Activated T-cell treated with anti-CD3 and anti-CD28 coated beads, Interleukin-2, amount 50 U/mL, for 72 hours (primary cell): ENCODE data around the gene WASL. TPM values are rescaled to one million over a fixed set of nuclear protein-coding genes. Genes with fewer than 3 reads are reported as not detected.
"Not testable (repeated sequence)": the region's sequence is repeated elsewhere in the genome, so short reads cannot be mapped to it uniquely, and the experiment has no call there.

Experiments used
- ATAC-seq, 2 donors: fragments of 150-1000 bp; cut with Tn5 transposase; replicated peaks in 1 of 2; 2 replicates each; pipeline ENCODE4 v1.10.0; 2021; ENCODE audit warnings: moderate library complexity in 2 of 2, mild to moderate bottlenecking in 1 of 2
- DNase-seq, 2 donors: peaks; one replicate each; pipeline ENCODE4 v3.0.0; 2021 to 2022; ENCODE audit warnings: mixed read lengths in 1 of 2
- H3K27ac Mint-ChIP-seq: one replicate; pipeline ENCODE4 v1.8.0; 2022; ENCODE audit warnings: mild to moderate bottlenecking, moderate library complexity, mixed read lengths
- H3K27me3 Mint-ChIP-seq: one replicate; pipeline ENCODE4 v1.8.0; 2022; ENCODE audit warnings: low read depth, mixed read lengths
- H3K36me3 Mint-ChIP-seq, 2 donors: one replicate each; pipeline ENCODE4 v1.8.0; 2022; ENCODE audit warnings: mixed read lengths in 2 of 2, mild to moderate bottlenecking in 1 of 2; ENCODE audit not compliant: insufficient read depth in 2 of 2
- H3K4me1 Mint-ChIP-seq: one replicate; pipeline ENCODE4 v1.8.0; 2022; ENCODE audit warnings: low read depth, mixed read lengths
- H3K4me3 Mint-ChIP-seq, 2 donors: one replicate each; pipeline ENCODE4 v1.8.0; 2022; ENCODE audit warnings: mild to moderate bottlenecking in 2 of 2, mixed read lengths in 2 of 2, moderate library complexity in 2 of 2
- H3K9me3 Mint-ChIP-seq, 2 donors: one replicate each; pipeline ENCODE4 v1.8.0; 2022; ENCODE audit warnings: mixed read lengths in 2 of 2
- total RNA-seq, 2 donors: library from RNA; stranded (reverse); gene quantifications; one replicate each; pipeline ENCODE4 v1.2.3, GENCODE V29; 2022

The WASL gene
- 1 to 10 TPM; 7.2 to 8.7 TPM for total RNA-seq

GRCh38 chr7:123748734-123749536, at the start of gene WASL:
Gene WASL, minus strand, starts transcription at chr7:123749003. Its CDS starts 269 bp downstream, at chr7:123748734.
- H3K4me1 Mint-ChIP-seq = peaks cover 57% of the 10 kb centered on the region
- H3K27me3 Mint-ChIP-seq = no peaks in the 10 kb centered on the region
- H3K36me3 Mint-ChIP-seq = peaks cover 11 to 14% of the 10 kb centered on the region in 2 donors
- DNase-seq = peak; percentile 90 to 93
- H3K4me3 Mint-ChIP-seq = peak within 1 kb of the TSS; percentile 97 to 99
- ATAC-seq = peak; percentile 83 to 86
- H3K9me3 Mint-ChIP-seq = no peaks in the 10 kb centered on the region
- H3K27ac Mint-ChIP-seq = peak within 1 kb of the TSS; percentile 98

DNA sequence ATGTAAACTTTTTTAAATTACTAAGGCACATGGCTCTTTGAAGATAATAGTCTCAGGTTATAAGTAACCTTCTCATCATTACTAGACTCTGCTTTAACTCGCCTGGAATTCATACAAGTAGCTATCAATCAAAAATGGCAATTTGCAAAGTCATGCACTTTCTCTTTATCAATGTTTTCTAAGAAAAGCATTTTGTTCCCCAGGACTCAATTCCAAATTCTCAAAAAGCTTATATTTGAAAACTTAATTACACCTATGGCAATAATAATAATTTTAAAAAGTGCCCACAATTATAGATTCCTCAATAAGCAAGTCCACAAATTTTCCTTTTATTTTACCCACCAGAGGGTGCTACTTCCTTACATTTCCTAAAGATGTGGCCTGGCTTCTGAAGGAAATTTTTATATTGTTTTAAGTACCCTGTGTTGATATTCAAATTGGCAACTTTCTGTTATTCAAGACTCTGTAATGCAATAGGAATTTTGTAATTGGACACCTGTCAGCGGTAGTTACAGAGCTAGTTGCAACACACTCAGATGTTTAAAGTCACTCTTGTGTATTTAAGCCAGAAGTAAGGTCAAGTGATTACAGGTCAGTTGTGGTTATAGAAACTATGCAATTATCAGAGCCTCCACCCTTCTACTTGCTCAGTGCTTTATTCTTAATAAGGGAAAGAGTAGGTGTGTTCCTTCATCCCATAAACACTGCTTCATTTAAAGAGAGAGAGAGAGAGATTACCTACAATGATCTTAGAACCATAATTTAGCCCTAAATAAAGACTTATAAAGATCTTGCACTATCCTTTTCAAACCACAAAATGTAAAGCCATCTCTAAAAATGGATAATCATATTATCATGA, 49.1 kb upstream of the WASL start:
- Mint-ChIP-seq H3K27ac (no peak overlapping the region), H3K9me3 (no peaks in the 10 kb centered on the region), H3K4me3 (no peak overlapping the region), H3K4me1 (peaks cover 5% of the 10 kb centered on the region), H3K27me3 (no peaks in the 10 kb centered on the region), H3K36me3 (no peaks in the 10 kb centered on the region)
- DNase-seq (no peak), ATAC-seq (peak in 1 of 2 donors; percentile 36)

GRCh38 chr7:123796568-123796967, 47.8 kb upstream of the WASL start:
- H3K27me3 Mint-ChIP-seq = no peaks in the 10 kb centered on the region
- no peaks in the 10 kb centered on the region for H3K9me3 Mint-ChIP-seq
- H3K36me3 Mint-ChIP-seq = no peaks in the 10 kb centered on the region
- no peak overlapping the region for H3K4me3 Mint-ChIP-seq
- ATAC-seq (no peak), DNase-seq (no peak)
- peaks cover 5% of the 10 kb centered on the region for H3K4me1 Mint-ChIP-seq
- H3K27ac Mint-ChIP-seq = no peak overlapping the region

- no peak for ATAC-seq
- no peaks in the 10 kb centered on the region for H3K9me3 Mint-ChIP-seq
- no peaks in the 10 kb centered on the region for H3K27me3 Mint-ChIP-seq
- peaks cover 5% of the 10 kb centered on the region for H3K4me1 Mint-ChIP-seq
- no peaks in the 10 kb centered on the region for H3K36me3 Mint-ChIP-seq
- H3K27ac Mint-ChIP-seq = no peak overlapping the region
- no peak overlapping the region for H3K4me3 Mint-ChIP-seq
- DNase-seq = no peak
Measured at GRCh38 chr7:123795917-123796316, 47.1 kb upstream of the WASL start.

DNA sequence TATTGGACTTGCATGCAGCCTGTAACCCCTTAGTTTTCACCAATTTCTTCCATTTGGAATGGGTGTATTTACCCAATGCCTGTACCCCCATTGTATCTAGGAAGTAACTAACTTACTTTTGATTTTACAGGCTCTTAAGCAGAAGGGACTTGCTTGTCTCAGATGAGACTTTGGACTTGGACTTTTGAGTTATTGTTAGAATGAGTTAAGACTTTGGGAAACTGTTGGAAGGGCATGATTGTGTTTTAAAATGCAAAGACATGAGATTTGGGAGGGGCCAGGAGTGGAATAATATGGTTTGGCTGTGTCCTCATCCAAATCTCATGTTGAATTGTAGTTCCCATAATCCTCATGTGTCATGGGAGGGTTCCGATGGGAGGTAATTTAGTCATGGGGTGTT, 46.3 kb upstream of the WASL start:
- not testable (repeated sequence) for H3K4me3 Mint-ChIP-seq, H3K27me3 Mint-ChIP-seq

DNA sequence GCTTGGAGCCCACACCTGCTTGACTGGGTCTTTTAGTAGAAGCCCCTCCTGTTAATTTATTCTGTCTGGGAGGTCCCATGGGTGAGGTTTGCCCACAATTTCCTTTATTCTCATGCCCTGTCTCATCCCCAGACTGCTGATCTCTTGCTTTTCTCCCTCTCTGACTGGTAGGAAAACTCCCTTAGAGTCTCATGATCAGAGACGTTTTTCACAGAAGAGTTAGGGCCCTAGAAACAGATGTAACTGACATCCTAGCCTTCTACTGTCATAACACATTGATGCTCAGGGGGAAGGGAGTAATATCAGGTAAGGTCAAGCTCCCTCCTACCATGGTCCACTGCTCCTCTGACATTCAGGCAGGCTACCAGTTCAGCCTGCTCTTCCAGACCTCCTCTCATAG, 43.7 kb upstream of the WASL start:
- Mint-ChIP-seq H3K36me3 (no peaks in the 10 kb centered on the region), H3K4me1 (no peaks in the 10 kb centered on the region), H3K27me3 (no peaks in the 10 kb centered on the region), H3K9me3 (no peaks in the 10 kb centered on the region), H3K4me3 (peak overlapping the region in 1 of 2 donors; percentile 43), H3K27ac (no peak overlapping the region)
- DNase-seq (no peak), ATAC-seq (peak; percentile 44 to 60)

More for the DNA sequence above, 46.3 kb upstream of the WASL start:
- H3K9me3 Mint-ChIP-seq, H3K27ac Mint-ChIP-seq, DNase-seq, H3K36me3 Mint-ChIP-seq, H3K4me1 Mint-ChIP-seq, ATAC-seq: not testable (repeated sequence)

DNA sequence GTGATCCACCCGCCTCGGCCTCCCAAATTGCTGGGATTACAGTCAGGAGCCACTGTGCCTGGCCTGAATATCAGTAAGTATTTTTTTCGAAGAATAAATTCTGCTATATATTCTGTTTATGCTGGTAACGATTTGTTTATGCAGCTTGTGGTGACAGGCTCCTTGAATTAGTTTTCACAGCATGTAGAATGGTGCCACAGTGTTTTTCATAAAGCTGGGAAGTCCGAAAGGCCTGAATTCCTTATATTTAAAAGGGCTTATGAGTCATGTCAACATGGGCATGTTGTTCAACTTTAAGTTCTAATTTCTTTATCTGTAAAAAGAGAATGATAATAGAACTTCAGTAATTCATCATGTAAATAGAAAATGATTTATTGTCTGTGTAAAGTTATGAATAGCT, 42.2 kb upstream of the WASL start:
- Mint-ChIP-seq H3K4me3 (no peak overlapping the region), H3K27ac (no peak overlapping the region), H3K9me3 (no peaks in the 10 kb centered on the region), H3K36me3 (no peaks in the 10 kb centered on the region), H3K4me1 (no peaks in the 10 kb centered on the region), H3K27me3 (no peaks in the 10 kb centered on the region)
- DNase-seq = no peak
- no peak for ATAC-seq

- Mint-ChIP-seq H3K9me3 (no peaks in the 10 kb centered on the region), H3K36me3 (no peaks in the 10 kb centered on the region), H3K4me1 (no peaks in the 10 kb centered on the region), H3K27me3 (no peaks in the 10 kb centered on the region), H3K27ac (peak overlapping the region; percentile 23), H3K4me3 (no peak overlapping the region)
- peak; percentile 45 to 72 for ATAC-seq
- peak; percentile 6 to 10 for DNase-seq
Measured at GRCh38 chr7:123789817-123790216, 41.0 kb upstream of the WASL start.

GRCh38 chr7:123789206-123789784, 40.5 kb upstream of the WASL start:
- H3K4me3 Mint-ChIP-seq = no peak overlapping the region
- H3K27ac Mint-ChIP-seq = peak overlapping the region; percentile 34
- ATAC-seq (no peak), DNase-seq (no peak)
- H3K9me3 Mint-ChIP-seq = no peaks in the 10 kb centered on the region
- no peaks in the 10 kb centered on the region for H3K27me3 Mint-ChIP-seq
- H3K4me1 Mint-ChIP-seq = no peaks in the 10 kb centered on the region
- no peaks in the 10 kb centered on the region for H3K36me3 Mint-ChIP-seq

- no peak for ATAC-seq
- Mint-ChIP-seq H3K4me3 (no peak overlapping the region), H3K27me3 (no peaks in the 10 kb centered on the region), H3K36me3 (no peaks in the 10 kb centered on the region), H3K9me3 (no peaks in the 10 kb centered on the region), H3K27ac (peak overlapping the region; percentile 34), H3K4me1 (no peaks in the 10 kb centered on the region)
- DNase-seq = no peak
Measured at GRCh38 chr7:123788584-123788983, 39.8 kb upstream of the WASL start.

DNA sequence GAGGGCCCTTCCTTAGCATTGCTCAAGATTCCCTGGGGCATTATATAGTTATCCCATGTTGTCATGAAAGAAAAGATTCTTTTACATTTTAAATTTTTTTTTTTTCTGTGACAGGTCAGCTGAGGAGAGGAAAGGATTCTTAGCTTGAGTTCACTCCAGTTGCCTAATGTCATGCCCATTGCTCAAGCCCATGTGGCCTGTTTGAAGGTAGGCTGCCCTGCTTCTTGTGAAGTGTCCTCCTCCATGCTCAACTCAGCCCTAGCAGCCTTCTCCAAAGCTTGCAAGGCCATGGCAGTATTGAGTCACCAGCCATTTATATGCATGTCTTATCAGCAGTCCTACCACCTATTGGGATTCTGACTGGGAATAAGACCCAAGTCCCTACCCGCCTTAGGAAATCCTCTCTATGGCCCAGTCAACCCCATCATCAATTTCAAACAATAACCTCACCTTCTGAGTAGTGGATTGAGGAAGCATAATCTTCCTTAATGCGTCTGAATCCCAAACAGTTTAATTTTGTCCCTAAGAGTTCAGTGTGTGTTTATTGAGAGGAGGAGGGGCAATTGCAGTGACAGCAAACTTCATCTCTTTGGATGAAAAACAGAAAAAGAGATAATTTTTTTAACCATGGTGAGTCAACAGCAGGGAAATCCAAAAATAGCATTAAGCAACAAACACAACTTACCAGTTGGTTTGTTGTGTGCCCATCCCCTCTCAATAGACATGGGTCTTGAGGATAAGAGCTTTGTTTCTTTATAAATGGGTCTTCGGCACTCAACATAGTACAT, 38.6 kb upstream of the WASL start:
- Mint-ChIP-seq H3K4me3 (no peak overlapping the region), H3K27ac (no peak overlapping the region), H3K36me3 (no peaks in the 10 kb centered on the region), H3K4me1 (no peaks in the 10 kb centered on the region), H3K9me3 (no peaks in the 10 kb centered on the region), H3K27me3 (no peaks in the 10 kb centered on the region)
- ATAC-seq (no peak), DNase-seq (no peak)

- DNase-seq (no peak), ATAC-seq (no peak)
- H3K27me3 Mint-ChIP-seq = no peaks in the 10 kb centered on the region
- no peak overlapping the region for H3K27ac Mint-ChIP-seq
- no peak overlapping the region for H3K4me3 Mint-ChIP-seq
- no peaks in the 10 kb centered on the region for H3K36me3 Mint-ChIP-seq
- H3K4me1 Mint-ChIP-seq = no peaks in the 10 kb centered on the region
- no peaks in the 10 kb centered on the region for H3K9me3 Mint-ChIP-seq
Measured at GRCh38 chr7:123784263-123784662, 35.5 kb upstream of the WASL start.
